Measurements from ENCODE around the gene NPSR1. TPM values are rescaled to one million over a fixed set of nuclear protein-coding genes. Genes with fewer than 3 reads are reported as not detected.
A peak's percentile ranks its signal among the peaks of the same experiment; 100 is the strongest.

The NPSR1 gene
- total and polyA plus RNA-seq, 4 donors = 0.11 to 0.59 (median 0.15) TPM; not detected in 1

GRCh38 chr7:34823650-34824258 lies 165.7 kb downstream of the NPSR1 start:
- WGBS (ENCODE audit: insufficient coverage) = no CpG with 5 or more reads among the region's 7 CpGs
- Histone ChIP-seq H3K27me3 (ENCODE audit: control insufficient read depth, insufficient read depth, low read length) (no peaks in the 10 kb centered on the region), H3K27ac (ENCODE audit: low read depth, low read length) (no peak overlapping the region), H3K9me3 (ENCODE audit: control insufficient read depth, insufficient read depth, low read length) (no peaks in the 10 kb centered on the region), H3K36me3 (ENCODE audit: control insufficient read depth, insufficient read depth, low read length) (no peaks in the 10 kb centered on the region), H3K4me3 (ENCODE audit: low read depth, low read length) (no peak overlapping the region), H3K4me1 (ENCODE audit: control insufficient read depth, insufficient read depth, low read length) (no peaks in the 10 kb centered on the region)
- DNase-seq (ENCODE audit: low read depth in 4 of 6, low spot score in 6 of 6) = peak in 2 of 6 donors; percentile 61 to 63

- DNase-seq (ENCODE audit: low read depth in 4 of 6, low spot score in 6 of 6) = no peak
- no peak overlapping the region for H3K4me3 ChIP-seq (ENCODE audit: low read depth, low read length)
- 92% methylated on average over 1 of the region's 2 CpGs for WGBS (ENCODE audit: insufficient coverage)
- H3K9me3 ChIP-seq (ENCODE audit: control insufficient read depth, insufficient read depth, low read length) = no peaks in the 10 kb centered on the region
- no peaks in the 10 kb centered on the region for H3K36me3 ChIP-seq (ENCODE audit: control insufficient read depth, insufficient read depth, low read length)
- H3K27me3 ChIP-seq (ENCODE audit: control insufficient read depth, insufficient read depth, low read length) = no peaks in the 10 kb centered on the region
- H3K4me1 ChIP-seq (ENCODE audit: control insufficient read depth, insufficient read depth, low read length) = no peaks in the 10 kb centered on the region
- no peak overlapping the region for H3K27ac ChIP-seq (ENCODE audit: low read depth, low read length)
Observed at GRCh38 chr7:34825221-34825620, 167.2 kb downstream of the NPSR1 start.

GRCh38 chr7:34830390-34830789 lies 172.4 kb downstream of the NPSR1 start:
- H3K27me3 ChIP-seq (ENCODE audit: control insufficient read depth, insufficient read depth, low read length) = no peaks in the 10 kb centered on the region
- no peak for DNase-seq (ENCODE audit: low read depth in 4 of 6, low spot score in 6 of 6)
- no peak overlapping the region for H3K4me3 ChIP-seq (ENCODE audit: low read depth, low read length)
- H3K36me3 ChIP-seq (ENCODE audit: control insufficient read depth, insufficient read depth, low read length) = no peaks in the 10 kb centered on the region
- no peaks in the 10 kb centered on the region for H3K9me3 ChIP-seq (ENCODE audit: control insufficient read depth, insufficient read depth, low read length)
- H3K27ac ChIP-seq (ENCODE audit: low read depth, low read length) = no peak overlapping the region
- no peaks in the 10 kb centered on the region for H3K4me1 ChIP-seq (ENCODE audit: control insufficient read depth, insufficient read depth, low read length)
- 87% methylated on average over 1 of the region's 3 CpGs for WGBS (ENCODE audit: insufficient coverage)

GRCh38 chr7:34831436-34831835 lies 173.4 kb downstream of the NPSR1 start:
- Histone ChIP-seq H3K4me3 (ENCODE audit: low read depth, low read length) (no peak overlapping the region), H3K9me3 (ENCODE audit: control insufficient read depth, insufficient read depth, low read length) (no peaks in the 10 kb centered on the region), H3K27me3 (ENCODE audit: control insufficient read depth, insufficient read depth, low read length) (no peaks in the 10 kb centered on the region), H3K4me1 (ENCODE audit: control insufficient read depth, insufficient read depth, low read length) (no peaks in the 10 kb centered on the region), H3K36me3 (ENCODE audit: control insufficient read depth, insufficient read depth, low read length) (no peaks in the 10 kb centered on the region), H3K27ac (ENCODE audit: low read depth, low read length) (no peak overlapping the region)
- peak in 2 of 6 donors; percentile 71 to 77 for DNase-seq (ENCODE audit: low read depth in 4 of 6, low spot score in 6 of 6)
- WGBS (ENCODE audit: insufficient coverage) = 80% methylated on average over 1 of the region's 1 CpG

GRCh38 chr7:34832020-34832419 lies 174.0 kb downstream of the NPSR1 start:
- Histone ChIP-seq H3K9me3 (ENCODE audit: control insufficient read depth, insufficient read depth, low read length) (no peaks in the 10 kb centered on the region), H3K36me3 (ENCODE audit: control insufficient read depth, insufficient read depth, low read length) (no peaks in the 10 kb centered on the region), H3K27ac (ENCODE audit: low read depth, low read length) (no peak overlapping the region), H3K4me3 (ENCODE audit: low read depth, low read length) (no peak overlapping the region), H3K27me3 (ENCODE audit: control insufficient read depth, insufficient read depth, low read length) (no peaks in the 10 kb centered on the region), H3K4me1 (ENCODE audit: control insufficient read depth, insufficient read depth, low read length) (no peaks in the 10 kb centered on the region)
- no peak for DNase-seq (ENCODE audit: low read depth in 4 of 6, low spot score in 6 of 6)
- 100% methylated on average over 2 of the region's 3 CpGs for WGBS (ENCODE audit: insufficient coverage)

GRCh38 chr7:34835901-34836600 lies 178.0 kb downstream of the NPSR1 start:
- no peak for DNase-seq (ENCODE audit: low read depth in 4 of 6, low spot score in 6 of 6)
- 77% methylated on average over 3 of the region's 3 CpGs for WGBS (ENCODE audit: insufficient coverage)
- no peak overlapping the region for H3K4me3 ChIP-seq (ENCODE audit: low read depth, low read length)
- H3K27me3 ChIP-seq (ENCODE audit: control insufficient read depth, insufficient read depth, low read length) = no peaks in the 10 kb centered on the region
- H3K36me3 ChIP-seq (ENCODE audit: control insufficient read depth, insufficient read depth, low read length) = no peaks in the 10 kb centered on the region
- H3K27ac ChIP-seq (ENCODE audit: low read depth, low read length) = no peak overlapping the region
- H3K9me3 ChIP-seq (ENCODE audit: control insufficient read depth, insufficient read depth, low read length) = no peaks in the 10 kb centered on the region
- H3K4me1 ChIP-seq (ENCODE audit: control insufficient read depth, insufficient read depth, low read length) = no peaks in the 10 kb centered on the region

- no peak overlapping the region for H3K4me3 ChIP-seq (ENCODE audit: low read depth, low read length)
- no peaks in the 10 kb centered on the region for H3K36me3 ChIP-seq (ENCODE audit: control insufficient read depth, insufficient read depth, low read length)
- H3K4me1 ChIP-seq (ENCODE audit: control insufficient read depth, insufficient read depth, low read length) = no peaks in the 10 kb centered on the region
- H3K9me3 ChIP-seq (ENCODE audit: control insufficient read depth, insufficient read depth, low read length) = no peaks in the 10 kb centered on the region
- no peak overlapping the region for H3K27ac ChIP-seq (ENCODE audit: low read depth, low read length)
- no peaks in the 10 kb centered on the region for H3K27me3 ChIP-seq (ENCODE audit: control insufficient read depth, insufficient read depth, low read length)
- WGBS (ENCODE audit: insufficient coverage) = 75% methylated on average over 1 of the region's 2 CpGs
- DNase-seq (ENCODE audit: low read depth in 4 of 6, low spot score in 6 of 6) = no peak
Observed at GRCh38 chr7:34837316-34837715, 179.3 kb downstream of the NPSR1 start.

- Histone ChIP-seq H3K4me3 (ENCODE audit: low read depth, low read length) (no peak overlapping the region), H3K9me3 (ENCODE audit: control insufficient read depth, insufficient read depth, low read length) (no peaks in the 10 kb centered on the region), H3K36me3 (ENCODE audit: control insufficient read depth, insufficient read depth, low read length) (no peaks in the 10 kb centered on the region), H3K27me3 (ENCODE audit: control insufficient read depth, insufficient read depth, low read length) (no peaks in the 10 kb centered on the region), H3K4me1 (ENCODE audit: control insufficient read depth, insufficient read depth, low read length) (no peaks in the 10 kb centered on the region), H3K27ac (ENCODE audit: low read depth, low read length) (no peak overlapping the region)
- 80% methylated on average over 2 of the region's 2 CpGs for WGBS (ENCODE audit: insufficient coverage)
- no peak for DNase-seq (ENCODE audit: low read depth in 4 of 6, low spot score in 6 of 6)
Observed at GRCh38 chr7:34837801-34838201, 179.8 kb downstream of the NPSR1 start.

DNA sequence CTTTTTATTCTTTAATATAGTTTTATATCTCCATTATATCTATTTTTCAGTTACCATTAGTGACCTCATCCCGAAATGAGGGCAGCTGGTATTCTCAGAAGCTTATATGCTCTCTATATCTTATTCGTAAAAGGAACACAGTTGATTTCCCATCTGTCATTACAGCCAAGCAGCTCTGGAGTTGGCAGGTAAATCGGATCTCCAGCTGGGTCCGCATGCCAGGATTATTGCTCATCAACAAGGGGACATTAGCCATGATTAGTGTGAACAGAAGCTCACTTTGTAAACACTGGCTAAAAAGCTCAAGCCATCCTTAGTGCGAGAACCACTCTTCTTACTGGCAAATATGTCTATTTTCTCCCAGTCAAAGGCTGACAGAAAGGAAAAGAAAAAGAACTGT lies 180.3 kb downstream of the NPSR1 start:
- 40% methylated on average over 1 of the region's 5 CpGs for WGBS (ENCODE audit: insufficient coverage)
- H3K4me1 ChIP-seq (ENCODE audit: control insufficient read depth, insufficient read depth, low read length) = no peaks in the 10 kb centered on the region

DNA sequence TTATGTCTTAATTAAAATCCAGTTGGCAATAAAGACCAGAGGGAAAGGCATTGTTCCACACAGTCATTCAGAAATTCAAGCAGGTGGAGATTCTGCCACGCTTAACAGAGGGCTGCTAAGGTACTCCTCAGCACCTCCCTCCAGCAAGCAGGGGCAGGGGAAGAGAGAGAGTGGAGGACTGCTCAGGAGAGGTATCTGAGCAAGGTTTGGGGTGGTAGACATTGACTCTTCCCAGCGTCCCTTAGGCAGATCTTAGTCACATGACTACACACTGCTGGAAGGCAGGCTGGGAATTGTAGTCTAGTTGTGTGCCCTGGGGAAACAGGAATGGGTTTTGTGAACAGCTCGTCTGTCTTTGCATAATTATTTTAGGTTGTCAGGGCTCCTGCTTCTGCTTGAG lies 181.6 kb downstream of the NPSR1 start:
- Histone ChIP-seq H3K9me3 (ENCODE audit: control insufficient read depth, insufficient read depth, low read length) (no peaks in the 10 kb centered on the region), H3K4me3 (ENCODE audit: low read depth, low read length) (no peak overlapping the region), H3K4me1 (ENCODE audit: control insufficient read depth, insufficient read depth, low read length) (no peaks in the 10 kb centered on the region), H3K27me3 (ENCODE audit: control insufficient read depth, insufficient read depth, low read length) (no peaks in the 10 kb centered on the region), H3K36me3 (ENCODE audit: control insufficient read depth, insufficient read depth, low read length) (no peaks in the 10 kb centered on the region), H3K27ac (ENCODE audit: low read depth, low read length) (no peak overlapping the region)
- no peak for DNase-seq (ENCODE audit: low read depth in 4 of 6, low spot score in 6 of 6)
- WGBS (ENCODE audit: insufficient coverage) = 86% methylated on average over 3 of the region's 3 CpGs

More for the DNA sequence above, 180.3 kb downstream of the NPSR1 start:
- no peaks in the 10 kb centered on the region for H3K27me3 ChIP-seq (ENCODE audit: control insufficient read depth, insufficient read depth, low read length)
- H3K9me3 ChIP-seq (ENCODE audit: control insufficient read depth, insufficient read depth, low read length) = no peaks in the 10 kb centered on the region
- H3K27ac ChIP-seq (ENCODE audit: low read depth, low read length) = no peak overlapping the region
- peak in 2 of 6 donors; percentile 41 to 47 for DNase-seq (ENCODE audit: low read depth in 4 of 6, low spot score in 6 of 6)
- H3K36me3 ChIP-seq (ENCODE audit: control insufficient read depth, insufficient read depth, low read length) = no peaks in the 10 kb centered on the region
- no peak overlapping the region for H3K4me3 ChIP-seq (ENCODE audit: low read depth, low read length)

All from spinal cord (tissue), 10 donors.